GM18498 (cell line): ENCODE measurements around the gene DLGAP1.
"Not testable (repeated sequence)": the region's sequence is repeated elsewhere in the genome, so short reads cannot be mapped to it uniquely, and the experiment has no call there.

Source experiments
- ATAC-seq: cut with Tn5 transposase; IDR thresholded peaks from one replicate; pipeline ENCODE4 v1.9.1; 2021; ENCODE audit warnings: mild to moderate bottlenecking, moderate library complexity; ENCODE audit not compliant: unreplicated experiment

DLGAP1 gene

DNA sequence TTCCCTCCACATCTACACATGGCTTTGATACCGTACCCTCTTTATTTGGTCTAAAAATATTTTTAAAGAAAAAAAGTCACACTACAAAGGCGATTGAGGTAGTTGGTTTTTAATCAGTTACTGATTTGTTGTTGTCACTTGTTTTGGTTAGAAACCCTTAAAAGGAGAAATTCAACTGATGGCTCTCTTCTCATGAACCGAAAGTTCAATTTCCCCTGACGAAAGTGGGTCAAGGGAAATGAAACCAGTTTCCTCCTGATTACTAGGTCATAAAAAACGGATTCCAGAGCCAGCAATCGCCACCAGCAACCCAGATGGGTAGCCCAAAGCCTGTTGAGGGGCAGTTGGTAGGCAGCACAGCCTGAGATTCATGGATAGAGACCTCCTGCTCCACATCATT is 63.2 kb downstream of the DLGAP1 start:
- ATAC-seq, result no peak

- no peak for ATAC-seq
Observed at GRCh38 chr18:4385876-4386275, 69.2 kb downstream of the DLGAP1 start.

GRCh38 chr18:4384932-4385331 is 70.2 kb downstream of the DLGAP1 start:
- no peak for ATAC-seq

GRCh38 chr18:4374564-4374963 is 80.5 kb downstream of the DLGAP1 start:
- no peak for ATAC-seq

DNA sequence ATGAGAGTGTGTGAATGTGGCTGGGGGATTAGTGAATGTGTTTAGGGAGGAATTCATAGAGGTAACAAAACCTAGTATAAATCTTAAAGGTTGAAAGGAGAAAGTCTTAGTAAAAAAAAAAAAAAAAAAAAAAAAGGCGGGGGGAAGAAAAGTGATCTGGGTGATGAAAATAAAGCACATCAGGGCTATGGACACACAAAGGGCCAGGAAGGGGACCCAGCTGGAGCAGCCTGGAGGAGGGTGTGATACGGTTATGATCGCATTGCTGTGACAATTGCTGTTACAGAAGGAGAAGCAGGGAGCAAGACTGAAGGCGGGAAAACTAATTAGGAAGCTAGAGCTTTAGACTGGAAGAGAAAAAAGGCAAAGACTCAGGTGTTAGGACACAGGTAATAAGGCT is 85.4 kb downstream of the DLGAP1 start:
- no peak for ATAC-seq

GRCh38 chr18:4360221-4360715 is 94.8 kb downstream of the DLGAP1 start:
- ATAC-seq, result no peak

DNA sequence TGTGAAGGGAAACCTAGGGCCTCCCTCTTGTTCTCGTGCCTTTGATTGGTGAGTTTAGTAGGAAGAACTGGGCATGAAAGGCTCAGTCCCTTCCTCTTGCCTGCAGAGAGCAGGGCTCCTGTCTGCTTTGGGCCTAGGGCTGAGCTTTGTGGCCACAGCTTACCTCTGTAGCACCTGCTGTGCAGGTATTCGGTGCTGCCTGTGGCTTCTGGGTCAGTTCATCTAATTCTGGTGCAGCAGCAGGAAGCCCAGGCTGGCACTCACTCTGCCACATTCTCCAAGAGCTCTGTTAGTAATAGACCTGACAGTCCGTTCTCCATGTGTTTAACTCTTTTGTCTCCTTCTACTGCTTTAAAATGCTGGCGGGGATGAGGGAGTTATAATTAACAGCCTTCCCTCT is 96.5 kb downstream of the DLGAP1 start:
- no peak for ATAC-seq

DNA sequence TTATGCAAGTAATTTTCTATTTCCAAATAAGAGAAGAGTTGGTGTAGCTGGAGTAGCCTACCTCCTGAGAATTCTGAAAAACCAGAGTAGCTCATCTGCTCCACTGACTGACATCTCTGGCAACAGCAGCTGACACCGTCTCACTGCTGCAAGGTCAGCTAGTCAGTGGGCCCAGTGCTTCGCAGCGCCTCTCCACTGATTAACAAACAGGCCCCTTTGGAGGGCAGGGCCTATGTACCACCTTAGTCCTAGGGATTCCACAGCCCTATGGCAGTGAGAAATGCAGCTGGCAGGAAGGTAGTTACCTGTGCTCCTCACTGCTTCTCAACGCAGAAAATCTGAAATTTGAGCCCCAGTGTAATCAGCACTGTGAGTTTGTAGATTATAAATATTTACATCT is 97.5 kb downstream of the DLGAP1 start:
- no peak for ATAC-seq

DNA sequence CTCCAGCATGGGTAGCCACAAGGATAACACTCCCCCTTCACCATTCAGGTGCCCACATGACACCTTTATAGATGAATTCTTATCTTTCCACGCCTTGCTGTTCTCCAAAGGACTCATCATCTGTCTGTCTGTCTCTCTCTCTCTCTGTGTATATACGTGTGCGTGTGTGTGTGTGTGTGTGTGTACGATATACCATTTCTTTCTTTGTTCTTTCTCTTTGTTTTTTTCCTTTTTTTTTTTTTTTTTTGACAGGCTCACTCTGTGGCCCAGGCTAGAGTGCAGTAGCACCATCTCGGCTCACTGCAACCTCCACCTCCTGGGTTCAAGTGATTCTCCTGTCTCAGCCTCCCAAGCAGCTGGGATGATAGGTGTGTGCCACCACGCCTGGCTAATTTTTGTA is 98.2 kb downstream of the DLGAP1 start:
- no peak for ATAC-seq

DNA sequence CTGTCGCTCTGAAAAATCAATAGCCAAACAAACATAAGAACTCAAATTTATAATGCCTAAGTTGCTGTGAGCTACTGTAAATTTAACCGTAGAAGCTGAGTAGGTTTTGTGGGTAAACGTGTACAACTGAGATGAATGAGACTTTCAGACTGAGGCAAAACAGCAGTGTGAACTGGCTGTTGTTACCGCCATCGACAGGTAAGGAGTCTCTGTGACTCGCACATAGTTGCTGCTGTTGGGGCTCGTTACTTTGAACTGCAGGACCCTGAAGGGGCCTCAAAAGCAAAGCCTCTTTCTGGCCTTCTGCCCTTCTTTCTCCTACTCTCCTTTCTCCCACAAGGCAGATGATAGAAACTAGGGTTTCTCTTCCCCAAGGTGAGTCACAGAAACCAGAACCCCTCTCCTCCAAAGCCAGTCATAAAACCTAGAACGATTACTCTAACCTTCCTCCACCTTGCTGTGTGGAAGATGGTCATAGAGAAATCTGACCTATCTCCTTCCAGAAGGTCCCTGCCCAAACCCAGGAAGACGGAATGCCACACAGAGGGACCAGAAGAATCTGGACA is 101.2 kb downstream of the DLGAP1 start:
- ATAC-seq, result no peak

DNA sequence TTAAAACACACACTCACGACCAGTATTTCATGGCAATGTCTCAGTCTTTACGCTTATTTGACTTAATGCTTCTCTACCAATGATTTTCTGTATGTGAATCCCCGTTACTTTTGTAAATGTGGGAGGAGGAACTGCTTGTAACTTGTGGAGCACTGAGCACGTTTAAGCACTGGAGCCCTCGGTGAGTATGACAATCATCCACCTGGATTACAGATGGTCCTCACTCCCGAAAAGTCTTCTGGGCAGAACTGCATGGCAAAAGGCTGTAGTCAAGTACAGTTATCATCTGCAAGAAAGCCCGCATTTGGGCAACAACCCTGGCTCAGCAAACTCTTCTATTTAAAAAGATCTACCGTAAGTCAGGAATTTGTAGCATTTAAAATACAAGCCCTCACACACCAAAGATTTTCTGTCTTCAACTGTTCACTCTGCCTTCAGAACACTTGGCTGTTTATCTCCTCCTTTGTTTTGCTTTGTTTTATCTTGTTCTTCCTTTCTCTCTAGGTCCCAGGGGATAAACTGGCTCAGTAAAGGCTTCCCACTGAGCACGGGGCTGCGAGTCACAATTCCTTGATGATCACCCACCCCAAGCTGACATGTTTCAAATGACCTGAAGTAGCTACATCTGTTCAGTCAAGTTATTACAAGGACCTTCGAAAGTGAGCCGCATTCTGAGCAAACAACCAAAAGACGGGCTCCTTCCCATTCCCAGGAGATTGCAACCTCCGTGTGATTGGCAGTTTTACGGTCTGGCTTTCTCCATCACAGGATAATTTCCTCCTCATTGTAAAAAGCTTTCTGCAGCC is 102.2 kb downstream of the DLGAP1 start:
- no peak for ATAC-seq

DNA sequence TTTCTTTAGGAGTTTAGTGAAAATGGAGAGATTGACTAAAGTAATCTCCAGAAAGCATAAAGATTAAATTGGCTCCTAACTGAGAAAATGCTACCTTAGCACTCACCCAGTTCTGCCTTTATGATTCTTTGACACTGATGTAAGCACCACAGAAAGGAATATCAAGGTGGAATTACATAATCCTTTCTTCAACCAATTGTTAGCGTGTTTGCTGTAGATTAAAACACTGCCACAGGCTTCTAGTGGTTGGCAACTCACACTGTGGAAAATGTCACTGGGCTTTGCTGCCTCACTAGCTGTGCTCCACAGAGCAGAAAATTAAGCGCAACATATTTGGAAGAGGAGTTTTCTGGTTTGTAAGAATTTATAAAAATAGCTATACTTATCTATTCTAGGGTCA is 104.1 kb downstream of the DLGAP1 start:
- ATAC-seq, result no peak

GRCh38 chr18:4335386-4335785 is 119.7 kb downstream of the DLGAP1 start:
- no peak for ATAC-seq

GRCh38 chr18:4333043-4333442 is 122.1 kb downstream of the DLGAP1 start:
- ATAC-seq, result no peak

- ATAC-seq, result no peak
Observed at GRCh38 chr18:4319738-4320677, 135.1 kb downstream of the DLGAP1 start.

- no peak for ATAC-seq
Observed at GRCh38 chr18:4318311-4318710, 136.8 kb downstream of the DLGAP1 start.

- not testable (repeated sequence) for ATAC-seq
Observed at GRCh38 chr18:4311945-4312344, 143.2 kb downstream of the DLGAP1 start.

- no peak for ATAC-seq
Observed at GRCh38 chr18:4311136-4311535, 144.0 kb downstream of the DLGAP1 start.

- ATAC-seq, result no peak
Observed at GRCh38 chr18:4309227-4309626, 145.9 kb downstream of the DLGAP1 start.

- no peak for ATAC-seq
Observed at GRCh38 chr18:4308576-4308975, 146.5 kb downstream of the DLGAP1 start.

GRCh38 chr18:4299395-4299794 is 155.7 kb downstream of the DLGAP1 start:
- no peak for ATAC-seq
